Activated CD8-positive, alpha-beta memory T cell treated with anti-CD3 and anti-CD28 coated beads for 24 hours (primary cell): ENCODE results near the gene TRNT1.

Source experiments
- DNase-seq: peaks from one replicate; pipeline ENCODE4 v3.0.0-alpha.2; 2020

Gene TRNT1

GRCh38 chr3:3179407-3180094 lies 52.8 kb downstream of the TRNT1 start, which contains the start of gene CRBN:
CRBN (minus strand) TSS chr3:3179691; CDS start chr3:3179687, 4 bp downstream.
- peak; percentile 93 for DNase-seq

GRCh38 chr3:3180456-3180855 lies 53.7 kb downstream of the TRNT1 start:
- DNase-seq: no peak

GRCh38 chr3:3184876-3185275 lies 58.1 kb downstream of the TRNT1 start:
- no peak for DNase-seq

GRCh38 chr3:3189102-3189727 lies 62.5 kb downstream of the TRNT1 start:
- DNase-seq: no peak

- DNase-seq: no peak
These were observed 63.2 kb downstream of the TRNT1 start for GRCh38 chr3:3189961-3190360.

- DNase-seq: no peak
These were observed 65.0 kb downstream of the TRNT1 start for GRCh38 chr3:3191675-3192285.

GRCh38 chr3:3192286-3192675 lies 65.5 kb downstream of the TRNT1 start:
- no peak for DNase-seq

- DNase-seq: no peak
These were observed 68.1 kb downstream of the TRNT1 start for GRCh38 chr3:3194861-3195260.

- no peak for DNase-seq
These were observed 69.6 kb downstream of the TRNT1 start for GRCh38 chr3:3196148-3196861.
